Stimulated activated naive CD8-positive, alpha-beta T cell treated with anti-CD3 and anti-CD28 coated beads, Interleukin-15, Interleukin-2, amounts not matched to agents 100 ng/mL and 50 ng/mL, for 24 hours (primary cell): ENCODE data around the gene ZBTB45.

Source experiments
- H3K27ac Mint-ChIP-seq: one replicate; pipeline ENCODE4 v1.8.0; 2021; ENCODE audit warnings: mild to moderate bottlenecking, mixed read lengths
- H3K27me3 Mint-ChIP-seq: one replicate; pipeline ENCODE4 v1.8.0; 2021; ENCODE audit warnings: mixed read lengths
- H3K36me3 Mint-ChIP-seq: one replicate; pipeline ENCODE4 v1.8.0; 2021; ENCODE audit warnings: low read depth, mixed read lengths
- H3K4me1 Mint-ChIP-seq: one replicate; pipeline ENCODE4 v1.8.0; 2021; ENCODE audit warnings: low read depth, mixed read lengths
- H3K4me3 Mint-ChIP-seq: one replicate; pipeline ENCODE4 v1.8.0; 2021; ENCODE audit warnings: mild to moderate bottlenecking, mixed read lengths
- H3K9me3 Mint-ChIP-seq: one replicate; pipeline ENCODE4 v1.8.0; 2021; ENCODE audit warnings: mixed read lengths

The ZBTB45 gene

GRCh38 chr19:58531034-58531840, 11.6 kb upstream of the ZBTB45 start:
- Mint-ChIP-seq H3K9me3 (no peaks in the 10 kb centered on the region), H3K27ac (no peak overlapping the region), H3K4me3 (no peak overlapping the region), H3K27me3 (no peaks in the 10 kb centered on the region), H3K4me1 (no peaks in the 10 kb centered on the region), H3K36me3 (no peaks in the 10 kb centered on the region)

- H3K27ac Mint-ChIP-seq = no peak overlapping the region
- no peaks in the 10 kb centered on the region for H3K9me3 Mint-ChIP-seq
- no peaks in the 10 kb centered on the region for H3K27me3 Mint-ChIP-seq
- no peaks in the 10 kb centered on the region for H3K36me3 Mint-ChIP-seq
- H3K4me3 Mint-ChIP-seq = no peak overlapping the region
- no peaks in the 10 kb centered on the region for H3K4me1 Mint-ChIP-seq
These were observed 9.8 kb upstream of the ZBTB45 start for GRCh38 chr19:58529405-58529804.

GRCh38 chr19:58522709-58523108, 3.1 kb upstream of the ZBTB45 start:
- H3K27me3 Mint-ChIP-seq = no peaks in the 10 kb centered on the region
- peaks cover 30% of the 10 kb centered on the region for H3K4me1 Mint-ChIP-seq
- H3K9me3 Mint-ChIP-seq = no peaks in the 10 kb centered on the region
- no peak overlapping the region for H3K27ac Mint-ChIP-seq
- H3K4me3 Mint-ChIP-seq = no peak overlapping the region
- peaks cover 9% of the 10 kb centered on the region for H3K36me3 Mint-ChIP-seq

DNA sequence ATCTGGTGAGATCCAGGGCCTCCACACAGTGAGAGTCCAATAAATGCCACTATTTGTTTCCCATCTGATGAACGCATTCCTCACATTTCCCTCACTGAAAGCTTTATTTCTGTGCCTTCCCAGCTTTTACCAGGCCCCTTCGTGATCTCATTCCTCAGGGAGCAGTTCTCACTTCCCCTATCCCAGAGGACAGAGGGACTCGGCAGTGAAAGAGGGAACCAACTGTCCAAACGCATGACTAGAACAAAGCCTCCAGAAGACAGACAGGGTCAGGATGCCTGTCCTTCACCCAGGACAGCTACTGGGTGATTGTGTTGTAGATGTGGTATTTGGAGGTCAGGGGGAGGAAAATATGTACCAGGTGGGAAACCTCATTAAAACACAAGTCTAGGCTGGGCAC, 2.0 kb upstream of the ZBTB45 start:
- Mint-ChIP-seq H3K36me3 (peaks cover 11% of the 10 kb centered on the region), H3K27me3 (no peaks in the 10 kb centered on the region), H3K27ac (peak overlapping the region; percentile 6), H3K4me1 (peaks cover 32% of the 10 kb centered on the region), H3K4me3 (no peak overlapping the region), H3K9me3 (no peaks in the 10 kb centered on the region)

- Mint-ChIP-seq H3K9me3 (no peaks in the 10 kb centered on the region), H3K27ac (peak overlapping the region; percentile 99), H3K36me3 (peaks cover 22% of the 10 kb centered on the region), H3K4me1 (peaks cover 42% of the 10 kb centered on the region), H3K4me3 (peak overlapping the region; percentile 97), H3K27me3 (no peaks in the 10 kb centered on the region)
These were observed 618 bp upstream of the ZBTB45 start for GRCh38 chr19:58520257-58520599.

DNA sequence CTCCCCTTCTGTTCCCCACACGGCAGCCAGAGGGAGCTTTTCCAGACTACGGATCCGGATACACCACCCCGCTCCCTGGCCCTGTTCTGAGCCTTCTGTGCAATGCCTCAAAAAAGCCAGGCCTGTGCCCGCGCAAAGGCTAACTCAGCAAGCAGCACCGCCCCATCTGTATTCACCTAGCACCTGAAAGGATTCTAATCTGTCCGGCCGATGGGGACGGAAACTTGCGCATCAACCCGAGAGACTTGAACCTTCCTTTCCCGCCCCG, 589 bp downstream of the ZBTB45 start:
- H3K27ac Mint-ChIP-seq = peak overlapping the region; percentile 99
- peak overlapping the region; percentile 97 for H3K4me3 Mint-ChIP-seq
- peaks cover 26% of the 10 kb centered on the region for H3K36me3 Mint-ChIP-seq
- peaks cover 47% of the 10 kb centered on the region for H3K4me1 Mint-ChIP-seq
- H3K9me3 Mint-ChIP-seq = no peaks in the 10 kb centered on the region
- H3K27me3 Mint-ChIP-seq = no peaks in the 10 kb centered on the region

DNA sequence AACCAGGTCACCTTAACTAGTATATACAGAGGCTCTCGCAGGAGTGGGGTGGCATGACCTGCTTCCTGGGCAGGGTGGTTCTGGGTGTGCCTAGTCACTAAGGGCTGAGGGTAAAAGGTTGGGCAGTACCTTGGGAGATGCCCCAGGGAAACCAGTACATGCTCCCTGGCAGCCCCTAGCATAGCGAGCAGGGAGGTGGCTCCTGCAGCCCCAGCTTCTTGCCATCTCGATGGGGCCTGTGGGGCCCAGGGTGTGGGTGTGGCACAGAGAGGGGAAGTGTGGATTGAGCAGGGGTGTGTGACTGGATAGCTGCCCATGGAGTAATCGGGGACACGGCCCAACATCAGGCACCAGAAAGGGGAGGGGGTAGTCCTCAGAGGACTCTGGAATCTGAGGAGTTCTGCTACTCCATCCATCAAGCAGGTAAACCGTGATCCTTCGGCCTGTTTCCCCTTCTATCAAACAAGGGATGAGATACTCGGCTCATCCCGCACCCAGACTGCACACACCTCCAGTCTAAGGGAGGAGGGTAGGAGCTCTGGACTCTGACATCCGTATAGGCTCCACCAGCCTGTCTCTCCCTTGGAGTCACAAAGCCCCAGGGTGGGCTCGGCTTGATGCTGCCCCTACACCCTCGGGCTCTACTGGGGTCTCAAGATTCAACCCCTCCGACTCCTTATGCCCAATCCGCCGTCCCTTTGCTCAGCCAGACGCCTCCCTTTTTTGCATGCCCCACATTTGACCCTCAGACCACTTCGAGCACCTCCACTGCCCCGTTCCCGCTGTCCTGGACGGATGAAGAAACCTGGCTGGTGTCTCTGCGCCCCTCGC, 1.1 kb downstream of the ZBTB45 start:
- Mint-ChIP-seq H3K27me3 (no peaks in the 10 kb centered on the region), H3K36me3 (peaks cover 26% of the 10 kb centered on the region), H3K4me3 (peak overlapping the region; percentile 97), H3K9me3 (no peaks in the 10 kb centered on the region), H3K27ac (peak overlapping the region; percentile 99), H3K4me1 (peaks cover 52% of the 10 kb centered on the region)

DNA sequence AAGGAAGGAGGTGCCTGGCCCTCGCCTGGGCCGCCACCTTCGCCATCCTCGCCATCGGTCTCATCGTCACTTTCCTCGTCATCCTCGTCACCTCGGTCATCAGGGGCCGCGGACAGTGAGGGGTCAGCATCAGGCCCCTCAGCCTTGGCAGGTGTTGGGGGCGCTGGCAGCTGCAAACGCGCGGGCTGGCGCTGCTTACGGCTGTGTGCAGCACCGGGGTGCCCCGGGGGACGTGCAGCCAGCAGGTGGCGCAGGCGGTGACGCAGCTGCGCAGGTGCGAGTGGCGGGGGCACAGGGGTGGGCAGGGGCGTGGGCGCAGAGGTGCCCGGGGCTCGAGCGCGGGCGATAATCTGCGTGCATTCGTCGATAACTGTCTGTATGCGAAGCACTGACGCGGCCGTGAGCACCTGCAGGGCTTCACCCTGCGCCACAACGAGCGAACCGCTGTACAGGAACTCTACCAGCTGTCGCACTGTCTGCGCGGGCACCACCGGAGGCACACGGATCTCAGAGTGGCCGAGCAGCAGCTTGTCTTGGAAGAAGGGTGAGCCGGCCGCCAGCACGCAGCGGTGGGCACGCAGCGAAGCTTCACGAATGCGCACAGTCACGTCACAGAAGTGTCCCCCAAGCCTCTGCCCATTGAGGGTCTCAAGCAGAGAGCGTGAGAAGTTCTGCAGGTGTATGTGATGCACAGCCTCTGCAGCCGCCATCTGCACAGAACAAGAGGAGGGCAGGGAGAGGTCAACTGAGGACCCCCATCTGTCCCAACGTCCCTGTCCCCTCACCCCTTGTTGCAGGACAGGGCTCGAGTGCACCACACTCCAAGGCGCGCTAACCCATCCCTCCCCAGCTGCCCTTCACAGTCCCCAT, 2.4 kb downstream of the ZBTB45 start:
- H3K4me3 Mint-ChIP-seq = peak overlapping the region; percentile 23
- H3K27me3 Mint-ChIP-seq = no peaks in the 10 kb centered on the region
- H3K27ac Mint-ChIP-seq = no peak overlapping the region
- no peaks in the 10 kb centered on the region for H3K9me3 Mint-ChIP-seq
- H3K4me1 Mint-ChIP-seq = peaks cover 56% of the 10 kb centered on the region
- peaks cover 26% of the 10 kb centered on the region for H3K36me3 Mint-ChIP-seq

GRCh38 chr19:58516246-58516836, 3.3 kb downstream of the ZBTB45 start:
- peaks cover 56% of the 10 kb centered on the region for H3K4me1 Mint-ChIP-seq
- H3K27ac Mint-ChIP-seq = peak overlapping the region; percentile 85
- H3K9me3 Mint-ChIP-seq = no peaks in the 10 kb centered on the region
- H3K27me3 Mint-ChIP-seq = no peaks in the 10 kb centered on the region
- peak overlapping the region; percentile 88 for H3K4me3 Mint-ChIP-seq
- H3K36me3 Mint-ChIP-seq = peaks cover 26% of the 10 kb centered on the region

DNA sequence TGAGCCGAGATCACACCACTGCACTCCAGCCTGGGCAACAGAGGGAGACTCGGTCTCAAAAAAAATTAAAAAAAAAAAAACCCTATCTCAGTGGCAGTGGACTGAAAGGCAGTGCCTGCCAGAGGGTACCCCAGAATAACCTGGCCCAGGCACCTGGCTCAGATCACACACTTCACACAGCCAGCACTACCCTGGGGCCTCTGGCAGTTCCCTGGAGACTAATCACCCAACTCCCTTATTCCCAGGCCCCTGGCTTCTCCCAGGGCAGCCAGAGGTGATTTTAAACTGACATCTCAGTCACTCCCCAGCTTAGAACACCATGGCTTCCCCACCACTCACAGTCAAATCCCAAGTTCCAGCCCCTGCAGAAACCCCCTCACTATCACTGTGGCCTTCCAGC, 4.4 kb downstream of the ZBTB45 start:
- no peaks in the 10 kb centered on the region for H3K27me3 Mint-ChIP-seq
- peak overlapping the region; percentile 85 for H3K27ac Mint-ChIP-seq
- H3K36me3 Mint-ChIP-seq = peaks cover 26% of the 10 kb centered on the region
- H3K4me3 Mint-ChIP-seq = peak overlapping the region; percentile 88
- no peaks in the 10 kb centered on the region for H3K9me3 Mint-ChIP-seq
- peaks cover 52% of the 10 kb centered on the region for H3K4me1 Mint-ChIP-seq

DNA sequence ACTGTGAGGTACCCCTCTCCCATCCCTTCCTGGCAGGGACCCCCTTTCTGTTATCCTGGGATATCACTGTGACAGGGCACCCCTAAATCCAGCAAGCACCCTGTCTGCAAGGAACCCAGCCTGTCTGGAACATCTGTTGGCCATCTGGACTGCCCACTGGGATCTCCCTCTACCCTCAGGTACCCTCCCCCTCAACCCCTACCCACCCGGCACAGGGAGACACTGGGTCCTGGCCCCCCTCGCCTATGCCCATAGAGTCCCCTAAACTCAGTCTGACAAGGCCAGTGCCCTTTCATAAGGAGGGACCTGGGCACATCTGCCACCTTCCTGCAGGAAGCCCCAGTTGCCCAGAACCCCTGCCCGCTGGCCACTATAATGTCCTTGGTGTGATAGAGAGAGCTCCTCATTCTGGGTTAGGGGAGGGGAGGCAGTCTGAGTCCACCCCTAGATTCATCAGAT, 5.0 kb downstream of the ZBTB45 start:
- H3K36me3 Mint-ChIP-seq = peaks cover 26% of the 10 kb centered on the region
- H3K4me1 Mint-ChIP-seq = peaks cover 45% of the 10 kb centered on the region
- peak overlapping the region; percentile 88 for H3K4me3 Mint-ChIP-seq
- no peaks in the 10 kb centered on the region for H3K27me3 Mint-ChIP-seq
- H3K9me3 Mint-ChIP-seq = no peaks in the 10 kb centered on the region
- H3K27ac Mint-ChIP-seq = peak overlapping the region; percentile 89

- no peaks in the 10 kb centered on the region for H3K9me3 Mint-ChIP-seq
- peaks cover 39% of the 10 kb centered on the region for H3K4me1 Mint-ChIP-seq
- peak overlapping the region; percentile 88 for H3K4me3 Mint-ChIP-seq
- peaks cover 23% of the 10 kb centered on the region for H3K36me3 Mint-ChIP-seq
- H3K27ac Mint-ChIP-seq = peak overlapping the region; percentile 89
- no peaks in the 10 kb centered on the region for H3K27me3 Mint-ChIP-seq
These were observed 5.7 kb downstream of the ZBTB45 start for GRCh38 chr19:58513694-58514563.

- H3K36me3 Mint-ChIP-seq = peaks cover 20% of the 10 kb centered on the region
- H3K27ac Mint-ChIP-seq = peak overlapping the region; percentile 89
- H3K4me3 Mint-ChIP-seq = peak overlapping the region; percentile 88
- H3K9me3 Mint-ChIP-seq = no peaks in the 10 kb centered on the region
- H3K27me3 Mint-ChIP-seq = no peaks in the 10 kb centered on the region
- H3K4me1 Mint-ChIP-seq = peaks cover 32% of the 10 kb centered on the region
These were observed 6.4 kb downstream of the ZBTB45 start for GRCh38 chr19:58513213-58513693.
